Lower lobe of right lung (tissue), 2 donors: ENCODE results near the gene PLXNA4. TPM values are rescaled to one million over a fixed set of nuclear protein-coding genes. Genes with fewer than 3 reads are reported as not detected.

Experiments used
- ATAC-seq, 2 donors: fragments of 200-7000 bp; cut with Tn5 transposase; one replicate each; pipeline ENCODE4 v1.9.1; 2020 to 2022; ENCODE audit warnings: mild to moderate bottlenecking in 2 of 2, moderate library complexity in 2 of 2
- DNase-seq: peaks from one replicate; pipeline ENCODE4 v3.0.0-alpha.2; 2020
- H3K27ac ChIP-seq: fragments of 200-600 bp; one replicate; pipeline ENCODE4 v1.8.0; 2022
- H3K27me3 ChIP-seq: fragments of 200-600 bp; one replicate; pipeline ENCODE4 v1.8.0; 2022; ENCODE audit warnings: low read depth
- H3K36me3 ChIP-seq: fragments of 200-600 bp; one replicate; pipeline ENCODE4 v1.8.0; 2022; ENCODE audit warnings: mild to moderate bottlenecking
- H3K4me1 ChIP-seq: fragments of 200-600 bp; one replicate; pipeline ENCODE4 v1.8.0; 2022
- H3K4me3 ChIP-seq: fragments of 200-600 bp; one replicate; pipeline ENCODE4 v1.8.0; 2022; ENCODE audit warnings: mild to moderate bottlenecking
- H3K9me3 ChIP-seq: fragments of 200-600 bp; one replicate; pipeline ENCODE4 v1.8.0; 2022
- CTCF ChIP-seq: fragments of 200-600 bp; IDR thresholded peaks from one replicate; pipeline ENCODE4 v1.8.0; 2022; ENCODE audit warnings: antibody characterized with exemption, mild to moderate bottlenecking
- intact Hi-C: fragments of 100-400 bp; cut with DNase I; formaldehyde crosslinking; loops from one replicate; pipeline ENCODE4 v1.11.0; 2022
- total RNA-seq: library from RNA; stranded (reverse); fragmentation: NEBNext Ultra II Directional; extraction: Animal tissue kit (Norgen Biotek cat#: 25700); gene quantifications from one replicate; pipeline ENCODE4 v1.2.1, GENCODE V29; 2021
- donor health status: DM: no; HTN: yes; CAD: no; lungs with severe emphysema.

PLXNA4 gene
- total RNA-seq, 1 donor from 2014 or later = 4.3 TPM

GRCh38 chr7:132353936-132354335 is 222.3 kb downstream of the PLXNA4 start:
- Histone ChIP-seq H3K36me3 (no peaks in the 10 kb centered on the region), H3K27me3 (no peaks in the 10 kb centered on the region), H3K4me3 (no peak overlapping the region), H3K9me3 (no peaks in the 10 kb centered on the region), H3K4me1 (peaks cover 8% of the 10 kb centered on the region), H3K27ac (no peak overlapping the region)
- ATAC-seq (no peak), DNase-seq (no peak)
- intact Hi-C loops = no loop called here
- TF ChIP-seq CTCF = no peak

- intact Hi-C loops = no loop called here
- Histone ChIP-seq H3K27ac (peak overlapping the region; percentile 33), H3K9me3 (no peaks in the 10 kb centered on the region), H3K4me3 (no peak overlapping the region), H3K36me3 (no peaks in the 10 kb centered on the region), H3K27me3 (no peaks in the 10 kb centered on the region), H3K4me1 (peaks cover 8% of the 10 kb centered on the region)
- TF ChIP-seq CTCF = no peak
- DNase-seq = no peak
- ATAC-seq = peak; percentile 36 to 42
Measured at GRCh38 chr7:132352800-132353199, 223.5 kb downstream of the PLXNA4 start.

DNA sequence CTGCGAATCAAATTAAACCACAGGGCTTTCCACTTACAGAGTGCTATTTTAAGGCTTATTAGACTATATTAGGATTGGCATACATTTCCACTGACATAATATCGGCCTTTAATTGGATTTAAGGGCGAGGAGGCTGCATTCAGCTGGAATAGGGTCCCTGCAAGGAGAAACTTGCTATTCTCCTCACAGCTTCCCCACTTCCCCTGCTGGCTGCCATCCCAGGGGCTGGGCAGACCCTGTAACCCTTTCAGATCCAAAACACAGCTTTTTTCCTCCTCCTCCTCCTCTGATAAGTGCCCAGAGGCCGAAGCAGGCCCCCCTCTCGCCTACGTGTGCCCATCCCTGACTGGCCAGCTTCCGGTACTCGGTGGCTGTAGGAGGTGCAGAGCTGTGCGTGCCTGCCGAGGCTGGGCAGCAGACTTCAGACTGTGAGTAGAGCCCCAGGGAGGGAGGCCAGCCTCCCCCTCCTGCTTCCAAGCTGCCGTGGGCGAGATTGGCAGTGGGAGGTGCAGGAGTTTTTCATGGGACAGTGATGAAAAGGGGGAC is 224.2 kb downstream of the PLXNA4 start:
- ATAC-seq = peak in 1 of 2 donors; percentile 27
- intact Hi-C loops = no loop called here
- no peaks in the 10 kb centered on the region for H3K9me3 ChIP-seq

GRCh38 chr7:132350741-132351140 is 225.5 kb downstream of the PLXNA4 start:
- Histone ChIP-seq H3K4me3 (no peak overlapping the region), H3K4me1 (peaks cover 8% of the 10 kb centered on the region), H3K9me3 (no peaks in the 10 kb centered on the region), H3K36me3 (no peaks in the 10 kb centered on the region), H3K27ac (no peak overlapping the region), H3K27me3 (no peaks in the 10 kb centered on the region)
- TF ChIP-seq CTCF = no peak
- DNase-seq = no peak
- intact Hi-C loops = no loop called here
- ATAC-seq = no peak

More for the DNA sequence above, 224.2 kb downstream of the PLXNA4 start:
- no peaks in the 10 kb centered on the region for H3K36me3 ChIP-seq
- no peak for DNase-seq
- peak overlapping the region; percentile 33 for H3K27ac ChIP-seq
- no peaks in the 10 kb centered on the region for H3K27me3 ChIP-seq
- H3K4me3 ChIP-seq = no peak overlapping the region
- no peak for TF ChIP-seq CTCF
- peaks cover 8% of the 10 kb centered on the region for H3K4me1 ChIP-seq

GRCh38 chr7:132349075-132349474 is 227.2 kb downstream of the PLXNA4 start:
- Histone ChIP-seq H3K4me1 (peaks cover 8% of the 10 kb centered on the region), H3K4me3 (no peak overlapping the region), H3K27me3 (no peaks in the 10 kb centered on the region), H3K27ac (no peak overlapping the region), H3K9me3 (no peaks in the 10 kb centered on the region), H3K36me3 (no peaks in the 10 kb centered on the region)
- TF ChIP-seq CTCF = no peak
- ATAC-seq (no peak), DNase-seq (no peak)
- intact Hi-C loops = no loop called here
